A549 (cell line): ENCODE data around the gene ULK4. TPM values are rescaled to one million over a fixed set of nuclear protein-coding genes. Genes with fewer than 3 reads are reported as not detected.

ENCODE experiments used
- ATAC-seq, 2 experiments: fragments of 200-7000 bp in 1 of 2; fragments of >200 bp in 1 of 2; cut with Nextera tagmentation in 1 of 2; cut with Tn5 transposase in 1 of 2; 3 replicates each; pipeline versions ENCODE4 v1.8.0 to v1.9.1; 2018 to 2020; ENCODE audit warnings: mild to moderate bottlenecking in 1 of 2, moderate library complexity in 1 of 2
- CTCF ChIA-PET: fragments of 300-600 bp; sonication (Branson Sonifier 250); formaldehyde crosslinking; extraction: SDS; loops from one replicate; lab custom pipeline; 2021; ENCODE audit warnings: antibody characterized with exemption, inconsistent platforms; lab: Yijun Ruan, JAX
- POLR2A ChIA-PET: fragments of 350-600 bp; formaldehyde crosslinking; extraction: SDS; loops from one replicate; lab custom pipeline; 2021; ENCODE audit warnings: antibody characterized with exemption, inconsistent platforms; lab: Yijun Ruan, JAX
- DNase-seq, 2 experiments: peaks; one replicate each; pipeline versions ENCODE4 v3.0.0 to v3.0.0-alpha.2; 2011 to 2016; ENCODE audit warnings: low read depth in 1 of 2, low spot score in 1 of 2
- FAIRE-seq: peaks from 2 replicates; lab custom pipeline; 2011; peaks lifted over from hg19 to GRCh38; lab: Jason Lieb, UNC
- H3K27ac ChIP-seq, 2 experiments: fragments of >200 bp; sonication (Bioruptor Twin); formaldehyde crosslinking; 3 replicates each; pipeline ENCODE4 v1.5.1; 2016 to 2017
- H3K4me1 ChIP-seq: fragments of >200 bp; sonication (Bioruptor Twin); formaldehyde crosslinking; 3 replicates; pipeline ENCODE4 v1.6.1; 2016
- H3K4me2 ChIP-seq: fragments of >200 bp; sonication (Bioruptor Twin); formaldehyde crosslinking; 3 replicates; pipeline ENCODE4 v1.6.1; 2016
- H3K4me3 ChIP-seq: fragments of >200 bp; sonication (Bioruptor Twin); formaldehyde crosslinking; 3 replicates; pipeline ENCODE4 v1.5.1; 2016
- H3K9me3 ChIP-seq: fragments of >200 bp; sonication (Bioruptor Twin); formaldehyde crosslinking; 3 replicates; pipeline ENCODE4 v1.6.1; 2016
- CHD4 ChIP-seq: fragments of 200-600 bp; sonication (generic); IDR thresholded peaks from 2 replicates; pipeline ENCODE4 v1.6.1; 2016; ENCODE audit warnings: antibody characterized with exemption, mild to moderate bottlenecking, borderline replicate concordance
- CTCF ChIP-seq: fragments of >200 bp; sonication (Bioruptor Twin); formaldehyde crosslinking; IDR thresholded peaks from 3 replicates; pipeline ENCODE4 v1.5.1; 2016
- ELK1 ChIP-seq: fragments of 150-350 bp; IDR thresholded peaks from 2 replicates; pipeline ENCODE4 v1.6.1; 2014; ENCODE audit warnings: low read depth, mild to moderate bottlenecking, low read length
- FOSL2 ChIP-seq, 2 experiments: fragments of 450-650 bp in 1 of 2; fragments of >200 bp in 1 of 2; sonication (Bioruptor Twin) in 1 of 2; formaldehyde crosslinking; IDR thresholded peaks; 2 replicates each; pipeline versions ENCODE4 v1.5.0 to v1.6.1; 2016 to 2020; ENCODE audit warnings: mild to moderate bottlenecking in 1 of 2, moderate library complexity in 1 of 2
- FOXS1 ChIP-seq: fragments of 250-450 bp; sonication (Bioruptor Pico); IDR thresholded peaks from 2 replicates; pipeline ENCODE4 v1.5.0; 2020; ENCODE audit warnings: mild to moderate bottlenecking, moderate library complexity
- GATA3 ChIP-seq: IDR thresholded peaks from 2 replicates; pipeline ENCODE4 v1.6.1; 2012; ENCODE audit warnings: borderline replicate concordance
- HEYL ChIP-seq: fragments of 250-450 bp; sonication (Bioruptor Pico); IDR thresholded peaks from 2 replicates; pipeline ENCODE4 v1.8.0; 2021; ENCODE audit warnings: mild to moderate bottlenecking, moderate library complexity
- HMGXB4 ChIP-seq: fragments of 250-450 bp; sonication (Bioruptor Pico); IDR thresholded peaks from 2 replicates; pipeline ENCODE4 v1.5.0; 2021; ENCODE audit warnings: mild to moderate bottlenecking, moderate library complexity, borderline replicate concordance
- JUN ChIP-seq, 2 experiments: fragments of >200 bp; sonication (Bioruptor Twin); formaldehyde crosslinking; IDR thresholded peaks; 2 replicates in 1 of 2; 3 replicates in 1 of 2; pipeline ENCODE4 v1.6.1; 2016 to 2017
- KDM5A ChIP-seq: fragments of 200-600 bp; sonication (generic); IDR thresholded peaks from 2 replicates; pipeline ENCODE4 v1.6.1; 2016; ENCODE audit warnings: antibody characterized with exemption, mild to moderate bottlenecking
- MYC ChIP-seq: IDR thresholded peaks from 2 replicates; pipeline ENCODE4 v1.6.1; 2012; ENCODE audit warnings: mild to moderate bottlenecking, inconsistent platforms, low read length, improper control_type of control experiment, borderline replicate concordance
- NFE2L2 ChIP-seq: fragments of 150-350 bp; conservative IDR thresholded peaks from 2 replicates; pipeline ENCODE4 v1.6.1; 2014; ENCODE audit warnings: low read length
- NR3C1 ChIP-seq: fragments of >200 bp; sonication (Bioruptor Twin); formaldehyde crosslinking; IDR thresholded peaks from 3 replicates; pipeline ENCODE4 v1.6.1; 2017
- PBX3 ChIP-seq: IDR thresholded peaks from 2 replicates; pipeline ENCODE4 v1.6.1; 2012
- RAD21 ChIP-seq, 2 experiments: fragments of >200 bp in 1 of 2; sonication (Bioruptor Twin) in 1 of 2; formaldehyde crosslinking in 1 of 2; IDR thresholded peaks in 1 of 2; conservative IDR thresholded peaks in 1 of 2; 2 replicates in 1 of 2; 3 replicates in 1 of 2; pipeline ENCODE4 v1.6.1; 2012 to 2018; ENCODE audit warnings: inconsistent platforms in 1 of 2
- TFCP2L1 ChIP-seq: fragments of 250-450 bp; sonication (Bioruptor Pico); IDR thresholded peaks from 2 replicates; pipeline ENCODE4 v1.5.0; 2021; ENCODE audit warnings: mild to moderate bottlenecking
- ZFP36 ChIP-seq: fragments of 450-650 bp; IDR thresholded peaks from 2 replicates; pipeline ENCODE4 v1.6.1; 2014; ENCODE audit warnings: borderline replicate concordance; ENCODE audit not compliant: partially characterized antibody
- WGBS: methylation state at CpG from one replicate; pipeline ENCODE4 v1.1.6; 2017; ENCODE audit errors: missing lambda C conversion rate; 5-methylcytosine and 5-hydroxymethylcytosine counted together
- polyA plus RNA-seq, 4 experiments: library from polyadenylated mRNA; depleted of rRNA in 3 of 4; stranded (reverse); fragments of >200 nt; fragmentation: RNase III in 1 of 4; extraction: RNeasy Plus Mini Kit Qiagen cat#74134 plus additional on column Dnase treatment in 1 of 4; gene quantifications; 2 replicates in 3 of 4; 3 replicates in 1 of 4; pipeline ENCODE4 v1.2.3, GENCODE V29; 2011 to 2017

ULK4 gene
- polyA plus RNA-seq, 2 of the 4 experiments (the other 2 are of a cell fraction) = 4.9 to 7.7 TPM

- no peak for TF ChIP-seq NFE2L2
- no peak for TF ChIP-seq ZFP36
- TF ChIP-seq FOSL2 (IDR thresholded peaks at IDR 0.05) = no peak
- no peak for TF ChIP-seq FOSL2 (CRISPR knock-in tag; IDR thresholded peaks at IDR 0.05)
- no peak for TF ChIP-seq CHD4
- TF ChIP-seq CTCF = no peak
Measured at GRCh38 chr3:41356775-41357174, 605.1 kb downstream of the ULK4 start (continued).

GRCh38 chr3:41352510-41352909 lies 609.4 kb downstream of the ULK4 start:
- WGBS = 79% methylated on average over 3 of the region's 3 CpGs
- DNase-seq = no peak
- Histone ChIP-seq H3K4me1 (no peaks in the 10 kb centered on the region), H3K9me3 (no peaks in the 10 kb centered on the region), H3K4me2 (no peak overlapping the region), H3K27ac (no peak overlapping the region), H3K4me3 (no peak overlapping the region)
- CTCF ChIA-PET = interaction anchor here (1.2 kb wide), 1 partner anchor 9 kb away, joined by 4 read pairs; no protein-coding TSS in a partner anchor
- FAIRE-seq = no peak
- POLR2A ChIA-PET = no interaction called here
- TF ChIP-seq CTCF (no peak), HMGXB4 (CRISPR knock-in tag) (no peak)
- no peak for ATAC-seq

- CTCF ChIA-PET = no interaction called here
- POLR2A ChIA-PET = no interaction called here
- no peak for DNase-seq
Measured at GRCh38 chr3:41350441-41350840, 611.5 kb downstream of the ULK4 start.

More at GRCh38 chr3:41350441-41350840, 611.5 kb downstream of the ULK4 start:
- Histone ChIP-seq H3K9me3 (no peaks in the 10 kb centered on the region), H3K4me2 (no peak overlapping the region), H3K4me3 (no peak overlapping the region), H3K27ac (no peak overlapping the region), H3K4me1 (no peaks in the 10 kb centered on the region)
- FAIRE-seq (no peak), ATAC-seq (no peak)
- 78% methylated on average over 2 of the region's 2 CpGs for WGBS
- TF ChIP-seq MYC (no peak), FOXS1 (CRISPR knock-in tag) (no peak), TFCP2L1 (CRISPR knock-in tag) (no peak), ZFP36 (no peak), NR3C1 (no peak), KDM5A (no peak), PBX3 (no peak), ELK1 (no peak), GATA3 (no peak), JUN (IDR thresholded peaks at IDR 0.05) (no peak), HMGXB4 (CRISPR knock-in tag) (no peak), RAD21 (conservative IDR thresholded peaks at IDR 0.05 in 1 of 2, IDR thresholded peaks at IDR 0.05 in 1 of 2) (no peak), HEYL (CRISPR knock-in tag) (no peak)
- TF ChIP-seq, all 56 proteins: peak for 0
